ENCODE data around the gene HOXB9.

Gene HOXB9

GRCh38 chr17:48610282-48611211 is 15.6 kb downstream of the HOXB9 start, which contains the start of gene HOXB7:
Gene HOXB7, minus strand, starts transcription at chr17:48611017. Its CDS starts 99 bp downstream, at chr17:48610918.
- DNase-seq (ENCODE audit: low spot score) = no peak

GRCh38 chr17:48609759-48610281 is 16.3 kb downstream of the HOXB9 start:
- no peak for DNase-seq (ENCODE audit: low spot score)

GRCh38 chr17:48609033-48609432 is 17.1 kb downstream of the HOXB9 start:
- no peak for DNase-seq (ENCODE audit: low spot score)

DNA sequence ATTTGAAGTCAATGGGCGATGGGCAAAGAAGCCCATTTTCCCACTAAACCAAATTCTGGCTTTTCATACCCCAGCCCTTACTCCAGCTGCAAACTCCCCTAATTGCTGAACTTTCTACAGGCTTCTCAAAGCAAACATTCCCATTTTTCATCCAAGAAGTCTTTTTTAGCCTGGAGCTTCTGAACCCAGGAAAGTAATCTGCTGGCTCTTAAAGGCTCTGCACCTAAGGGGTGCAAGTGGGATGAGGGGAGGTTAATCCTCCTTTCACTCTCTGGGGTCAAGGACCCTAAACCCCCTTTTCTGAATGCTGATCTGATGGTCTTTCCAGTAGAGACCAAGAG is 17.7 kb downstream of the HOXB9 start:
- no peak for DNase-seq (ENCODE audit: low spot score)

- no peak for DNase-seq (ENCODE audit: low spot score)
These were observed 19.1 kb downstream of the HOXB9 start for GRCh38 chr17:48606892-48607614.

DNA sequence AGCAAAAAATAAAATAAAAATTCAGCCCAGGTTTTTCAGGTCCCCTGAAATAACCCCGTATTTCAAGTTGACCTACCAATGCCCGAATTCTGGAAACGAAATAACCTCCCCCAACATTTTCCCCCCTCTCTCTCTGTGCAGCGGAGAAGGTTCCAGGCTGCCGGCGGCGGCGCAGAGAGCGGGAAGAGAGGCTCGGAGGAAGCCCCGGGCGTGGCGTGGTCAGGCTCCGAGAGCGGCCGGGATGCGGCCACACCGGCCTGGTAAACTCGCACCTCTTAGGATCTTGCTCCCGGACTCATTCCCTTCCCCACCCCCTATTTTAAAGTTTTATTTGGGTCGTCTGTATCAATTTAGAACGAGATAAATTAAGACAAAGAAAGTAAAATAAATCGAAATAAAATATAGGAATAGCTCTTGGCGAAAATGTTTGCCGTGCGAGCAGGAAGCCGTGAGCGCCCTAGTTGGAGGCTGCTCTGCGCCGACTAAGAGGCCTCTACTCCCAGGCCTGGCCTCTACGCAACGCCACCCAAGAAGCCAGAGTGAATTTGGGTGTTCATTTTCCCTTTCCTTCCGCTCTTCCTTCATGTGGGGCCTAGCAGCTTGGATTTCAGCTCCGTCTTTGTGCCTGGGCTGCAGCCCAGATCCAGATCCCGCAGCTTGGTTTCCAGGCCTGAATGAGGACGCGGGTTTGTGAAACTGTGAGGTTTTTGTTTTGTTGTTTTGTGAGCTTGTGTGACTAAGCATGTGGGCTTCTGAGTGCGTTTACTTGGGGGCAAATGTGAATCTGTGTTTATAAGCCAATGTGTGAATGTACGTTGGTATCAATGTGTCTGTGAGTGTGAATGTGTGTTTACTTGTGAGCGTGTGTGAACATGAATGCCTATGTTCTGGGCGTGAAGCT is 19.9 kb downstream of the HOXB9 start:
- no peak for DNase-seq (ENCODE audit: low spot score)

GRCh38 chr17:48605409-48605919 is 20.7 kb downstream of the HOXB9 start:
- DNase-seq (ENCODE audit: low spot score) = no peak

GRCh38 chr17:48604770-48605329 is 21.3 kb downstream of the HOXB9 start, which contains the start of gene HOXB6:
Gene HOXB6, minus strand, starts transcription at chr17:48604986. Its CDS starts 6,836 bp downstream, at chr17:48598150.
- DNase-seq (ENCODE audit: low spot score) = no peak

- DNase-seq (ENCODE audit: low spot score) = no peak
These were observed 22.0 kb downstream of the HOXB9 start for GRCh38 chr17:48603959-48604769.

- no peak for DNase-seq (ENCODE audit: low spot score)
These were observed 24.4 kb downstream of the HOXB9 start for GRCh38 chr17:48601539-48602425.

GRCh38 chr17:48601207-48601538 is 25.0 kb downstream of the HOXB9 start:
- no peak for DNase-seq (ENCODE audit: low spot score)

- no peak for DNase-seq (ENCODE audit: low spot score)
These were observed 25.7 kb downstream of the HOXB9 start for GRCh38 chr17:48600244-48601098.

- no peak for DNase-seq (ENCODE audit: low spot score)
These were observed 26.8 kb downstream of the HOXB9 start for GRCh38 chr17:48599354-48599753.

DNA sequence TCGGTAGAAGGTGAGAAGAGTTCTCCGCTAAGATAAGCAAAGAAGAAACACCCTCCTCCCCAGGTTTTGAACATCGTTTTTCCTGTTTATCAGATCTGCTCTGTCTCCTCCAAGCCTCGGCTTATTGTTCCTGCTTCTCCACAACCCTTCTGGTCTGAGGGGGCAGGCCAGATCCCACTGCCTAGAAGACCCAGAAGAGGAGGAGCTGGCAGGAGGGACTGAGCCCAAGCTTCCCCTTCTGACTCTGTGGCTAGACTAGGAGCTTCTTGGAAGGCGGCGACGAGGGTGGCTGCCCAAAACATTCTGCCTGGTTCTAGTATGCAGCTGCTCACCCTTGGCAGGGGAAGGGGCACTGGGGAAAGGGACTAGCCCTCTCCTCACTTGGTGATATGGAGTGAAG is 27.4 kb downstream of the HOXB9 start:
- DNase-seq (ENCODE audit: low spot score) = no peak

- no peak for DNase-seq (ENCODE audit: low spot score)
These were observed 28.2 kb downstream of the HOXB9 start for GRCh38 chr17:48597778-48598631.

DNA sequence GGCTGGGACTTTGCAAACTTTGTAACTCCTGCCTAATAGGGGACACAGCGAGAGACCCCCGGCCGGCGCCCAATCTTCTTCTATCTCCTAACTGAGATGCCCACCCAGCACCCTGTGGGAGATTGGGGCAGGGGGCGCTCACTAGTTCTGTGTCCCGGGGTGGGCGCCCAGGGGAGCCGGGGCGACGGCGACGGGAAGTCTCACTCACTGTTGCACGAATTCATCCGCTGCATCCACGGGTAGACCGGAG is 28.7 kb downstream of the HOXB9 start:
- DNase-seq (ENCODE audit: low spot score) = no peak

DNA sequence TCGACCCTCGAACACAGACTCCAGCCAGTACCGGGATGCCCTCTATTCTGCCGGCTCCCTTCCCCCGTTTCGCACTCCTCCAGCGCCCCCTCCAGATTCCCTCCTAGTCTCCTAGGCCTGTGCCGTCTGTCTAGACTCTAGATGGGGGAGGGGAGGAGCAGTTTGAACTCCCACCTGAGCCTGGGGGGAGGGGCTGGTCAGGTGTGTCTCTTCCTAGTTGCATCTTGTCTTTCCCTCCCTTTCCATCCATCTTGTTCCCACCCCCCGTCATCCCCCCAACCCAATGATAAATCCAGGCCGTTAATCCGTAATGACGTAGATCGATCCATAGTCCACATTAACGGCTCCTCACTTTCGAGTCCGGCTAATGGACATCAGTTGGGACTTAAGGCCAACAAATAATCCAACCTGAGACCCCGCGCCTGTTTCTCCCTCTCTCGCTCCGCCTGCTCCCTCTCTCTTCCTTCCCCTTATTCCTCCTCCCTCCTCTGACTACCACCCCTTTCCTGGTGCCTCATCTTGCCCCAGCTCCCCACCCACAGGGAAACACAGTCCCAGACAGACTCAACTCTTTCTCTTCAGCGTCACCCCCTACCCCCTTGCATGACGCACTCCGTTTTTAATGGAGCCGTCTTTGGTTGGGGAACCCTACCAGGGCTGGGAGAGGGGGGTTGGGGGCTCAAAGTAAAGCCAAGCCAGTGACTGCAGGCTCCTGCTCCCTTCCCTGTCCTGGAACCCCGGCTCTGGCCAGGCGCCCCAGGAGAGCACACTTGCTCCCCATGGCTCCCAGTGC is 29.2 kb downstream of the HOXB9 start:
- DNase-seq (ENCODE audit: low spot score) = no peak
